Smooth muscle cell (in vitro differentiated cells): ENCODE data around the gene ARF4. TPM values are rescaled to one million over a fixed set of nuclear protein-coding genes. Genes with fewer than 3 reads are reported as not detected.

Experiments
- DNase-seq: peaks from one replicate; lab custom pipeline; 2025; ENCODE audit not compliant: unreplicated experiment; lab: John Stamatoyannopoulos, UW
- H2AFZ ChIP-seq: fragments of 200-600 bp; sonication (generic); 2 replicates; pipeline ENCODE4 v1.6.0; 2016; ENCODE audit warnings: antibody characterized with exemption, low read depth, mild to moderate bottlenecking
- H3F3A ChIP-seq: fragments of 200-600 bp; sonication (generic); 2 replicates; pipeline ENCODE4 v1.6.0; 2017; ENCODE audit warnings: antibody characterized with exemption, low read depth
- H3K27ac ChIP-seq: fragments of 200-600 bp; sonication (generic); 2 replicates; pipeline ENCODE4 v1.5.1; 2016; ENCODE audit warnings: low read depth, mild to moderate bottlenecking
- H3K27me3 ChIP-seq: fragments of 200-600 bp; sonication (generic); 2 replicates; pipeline ENCODE4 v1.6.1; 2016; ENCODE audit warnings: low read depth, mild to moderate bottlenecking
- H3K36me3 ChIP-seq: fragments of 200-600 bp; sonication (generic); 2 replicates; pipeline ENCODE4 v1.5.1; 2016; ENCODE audit warnings: low read depth
- H3K4me1 ChIP-seq: fragments of 200-600 bp; sonication (generic); 2 replicates; pipeline ENCODE4 v1.5.1; 2016; ENCODE audit warnings: low read depth
- H3K4me2 ChIP-seq: fragments of 200-600 bp; sonication (generic); 2 replicates; pipeline ENCODE4 v1.6.0; 2016; ENCODE audit warnings: mild to moderate bottlenecking
- H3K4me3 ChIP-seq: fragments of 200-600 bp; sonication (generic); 2 replicates; pipeline ENCODE4 v1.5.1; 2016; ENCODE audit warnings: mild to moderate bottlenecking
- H3K79me2 ChIP-seq: fragments of 200-600 bp; sonication (generic); 2 replicates; pipeline ENCODE4 v1.6.0; 2016; ENCODE audit warnings: low read depth, mild to moderate bottlenecking
- H3K9ac ChIP-seq: fragments of 200-600 bp; sonication (generic); 2 replicates; pipeline ENCODE4 v1.6.0; 2016; ENCODE audit warnings: low read depth
- H3K9me3 ChIP-seq: fragments of 200-600 bp; sonication (generic); replicated peaks from 2 replicates; pipeline ENCODE4 v1.5.1; 2016; ENCODE audit warnings: low read depth
- H4K20me1 ChIP-seq: fragments of 200-600 bp; sonication (generic); 2 replicates; pipeline ENCODE4 v1.6.0; 2016; ENCODE audit warnings: low read depth
- WGBS: methylation state at CpG from one replicate; pipeline ENCODE4 v1.1.7; 2016; ENCODE audit warnings: low lambda C conversion rate; 5-methylcytosine and 5-hydroxymethylcytosine counted together
- polyA plus RNA-seq: library from polyadenylated mRNA; unstranded; fragments of >200 nt; fragmentation: Nextera tagmentation; extraction: Ambion mirVana; gene quantifications from 2 replicates; pipeline ENCODE4 v1.2.1, GENCODE V29; 2016
- total RNA-seq: library from RNA; depleted of rRNA; stranded (reverse); fragments of >200 nt; gene quantifications from 2 replicates; pipeline ENCODE4 v1.2.3, GENCODE V29; 2014
- TF ChIP-seq, protein P1 (sequence below): fragments of 200-600 bp; sonication (generic); IDR thresholded peaks from 2 replicates; pipeline ENCODE4 v1.5.1; 2017; ENCODE audit warnings: borderline replicate concordance, mild to moderate bottlenecking, antibody characterized with exemption; ENCODE audit not compliant: insufficient read depth, poor library complexity, severe bottlenecking

The ARF4 gene
- total and polyA plus RNA-seq, 2 experiments from 2014 or later: 688 TPM

DNA sequence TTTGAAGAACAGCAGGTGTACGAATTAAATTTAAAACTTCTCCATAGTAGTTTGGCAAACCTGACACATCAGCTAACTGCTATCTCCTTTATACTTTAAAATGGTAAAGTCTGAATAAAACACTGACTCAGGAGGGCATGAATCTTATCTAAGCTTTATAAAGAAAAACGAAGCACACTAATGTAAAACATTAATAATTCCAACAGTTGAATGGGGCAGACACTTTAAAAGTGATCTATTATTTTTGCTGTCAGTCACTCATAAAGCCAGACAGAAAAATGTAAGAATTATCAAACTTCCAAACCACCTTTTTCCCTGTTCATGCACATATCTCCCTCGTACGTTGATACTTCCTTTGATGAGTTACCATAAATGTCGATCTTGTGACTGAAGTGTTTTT is 2.6 kb downstream of the ARF4 start:
- peak overlapping the region; percentile 100 for H3K4me3 ChIP-seq

DNA sequence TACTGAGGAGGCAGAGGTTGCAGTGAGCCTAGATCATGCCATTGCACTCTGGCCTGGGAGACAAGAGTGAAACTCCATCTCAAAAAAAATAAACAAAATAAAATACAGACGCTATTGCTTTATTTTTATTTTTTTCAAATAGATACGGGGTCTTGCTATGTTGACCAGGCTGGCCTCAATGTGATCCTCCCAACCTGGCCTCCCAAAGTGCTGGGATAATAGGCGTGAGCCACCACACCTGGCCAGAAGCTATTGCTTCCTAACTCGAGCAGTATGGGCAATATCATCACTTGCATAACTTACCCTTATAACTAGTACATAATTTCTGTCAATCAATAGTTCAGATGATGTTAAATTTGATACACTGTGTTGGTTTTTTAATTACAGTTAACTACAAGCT is 3.0 kb downstream of the ARF4 start:
- H3K27me3 ChIP-seq: no peaks in the 10 kb centered on the region
- peak overlapping the region; percentile 98 for H3K4me2 ChIP-seq
- H3K36me3 ChIP-seq: no peaks in the 10 kb centered on the region
- H3K4me3 ChIP-seq: peak overlapping the region; percentile 100
- TF ChIP-seq, protein P1, sequence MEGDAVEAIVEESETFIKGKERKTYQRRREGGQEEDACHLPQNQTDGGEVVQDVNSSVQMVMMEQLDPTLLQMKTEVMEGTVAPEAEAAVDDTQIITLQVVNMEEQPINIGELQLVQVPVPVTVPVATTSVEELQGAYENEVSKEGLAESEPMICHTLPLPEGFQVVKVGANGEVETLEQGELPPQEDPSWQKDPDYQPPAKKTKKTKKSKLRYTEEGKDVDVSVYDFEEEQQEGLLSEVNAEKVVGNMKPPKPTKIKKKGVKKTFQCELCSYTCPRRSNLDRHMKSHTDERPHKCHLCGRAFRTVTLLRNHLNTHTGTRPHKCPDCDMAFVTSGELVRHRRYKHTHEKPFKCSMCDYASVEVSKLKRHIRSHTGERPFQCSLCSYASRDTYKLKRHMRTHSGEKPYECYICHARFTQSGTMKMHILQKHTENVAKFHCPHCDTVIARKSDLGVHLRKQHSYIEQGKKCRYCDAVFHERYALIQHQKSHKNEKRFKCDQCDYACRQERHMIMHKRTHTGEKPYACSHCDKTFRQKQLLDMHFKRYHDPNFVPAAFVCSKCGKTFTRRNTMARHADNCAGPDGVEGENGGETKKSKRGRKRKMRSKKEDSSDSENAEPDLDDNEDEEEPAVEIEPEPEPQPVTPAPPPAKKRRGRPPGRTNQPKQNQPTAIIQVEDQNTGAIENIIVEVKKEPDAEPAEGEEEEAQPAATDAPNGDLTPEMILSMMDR: no peak
- peak overlapping the region; percentile 99 for H3K9ac ChIP-seq
- H3F3A ChIP-seq: peaks cover 22% of the 10 kb centered on the region
- H3K4me1 ChIP-seq: peaks cover 26% of the 10 kb centered on the region
- DNase-seq: no peak
- no peak overlapping the region for H2AFZ ChIP-seq
- 95% methylated on average over 4 of the region's 4 CpGs for WGBS
- H3K9me3 ChIP-seq: no peaks in the 10 kb centered on the region
- H4K20me1 ChIP-seq: peaks cover 77% of the 10 kb centered on the region
- H3K27ac ChIP-seq: peak overlapping the region; percentile 98
- H3K79me2 ChIP-seq: peaks cover 84% of the 10 kb centered on the region

More for the DNA sequence above, 2.6 kb downstream of the ARF4 start:
- peak overlapping the region; percentile 98 for H3K4me2 ChIP-seq
- no peaks in the 10 kb centered on the region for H3K9me3 ChIP-seq
- DNase-seq: no peak
- H3K36me3 ChIP-seq: no peaks in the 10 kb centered on the region
- H3K27me3 ChIP-seq: no peaks in the 10 kb centered on the region
- 65% methylated on average over 5 of the region's 5 CpGs for WGBS
- H2AFZ ChIP-seq: no peak overlapping the region
- peaks cover 22% of the 10 kb centered on the region for H3F3A ChIP-seq
- peaks cover 72% of the 10 kb centered on the region for H4K20me1 ChIP-seq
- peak overlapping the region; percentile 98 for H3K27ac ChIP-seq
- H3K4me1 ChIP-seq: peaks cover 26% of the 10 kb centered on the region
- TF ChIP-seq, protein P1: no peak
- peaks cover 84% of the 10 kb centered on the region for H3K79me2 ChIP-seq
- peak overlapping the region; percentile 99 for H3K9ac ChIP-seq

DNA sequence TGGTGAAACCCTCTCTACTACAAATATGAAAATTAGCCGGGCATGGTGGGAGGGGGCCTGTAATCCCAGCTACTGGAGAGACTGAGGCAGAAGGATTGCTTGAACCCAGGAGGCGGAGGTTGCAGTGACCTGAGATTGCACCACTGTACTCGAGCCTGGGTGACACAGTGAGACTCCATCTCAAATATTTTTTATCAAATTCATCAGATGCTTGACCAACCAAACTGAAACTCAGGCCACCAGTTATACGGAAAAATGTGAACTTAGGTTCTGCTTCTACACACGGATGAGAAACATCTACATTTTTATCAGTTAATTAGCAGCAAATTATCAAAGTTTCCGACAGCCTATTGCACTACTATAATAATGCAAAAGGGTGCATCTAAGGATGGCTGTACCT is 4.8 kb downstream of the ARF4 start:
- WGBS: 77% methylated on average over 6 of the region's 6 CpGs

More for the DNA sequence above, 4.8 kb downstream of the ARF4 start:
- peaks cover 20% of the 10 kb centered on the region for H3K4me1 ChIP-seq
- no peak overlapping the region for H2AFZ ChIP-seq
- H3K4me3 ChIP-seq: peak overlapping the region; percentile 100
- DNase-seq: no peak
- peaks cover 97% of the 10 kb centered on the region for H3K79me2 ChIP-seq
- H3F3A ChIP-seq: peaks cover 27% of the 10 kb centered on the region
- H4K20me1 ChIP-seq: peaks cover 95% of the 10 kb centered on the region
- no peak overlapping the region for H3K9ac ChIP-seq
- no peaks in the 10 kb centered on the region for H3K27me3 ChIP-seq
- peak overlapping the region; percentile 98 for H3K4me2 ChIP-seq
- no peak overlapping the region for H3K27ac ChIP-seq
- H3K36me3 ChIP-seq: peaks cover 2% of the 10 kb centered on the region
- H3K9me3 ChIP-seq: no peaks in the 10 kb centered on the region
- TF ChIP-seq, protein P1: no peak
